ENCODE measurements around the gene VPS52. TPM values are rescaled to one million over a fixed set of nuclear protein-coding genes. Genes with fewer than 3 reads are reported as not detected.

The VPS52 gene
- total and polyA plus RNA-seq, 9 of the 15 experiments (the other 6 are each of a cell fraction or from before 2014, with no cell fraction given): 24.4 to 103 (median 40.2) TPM

DNA sequence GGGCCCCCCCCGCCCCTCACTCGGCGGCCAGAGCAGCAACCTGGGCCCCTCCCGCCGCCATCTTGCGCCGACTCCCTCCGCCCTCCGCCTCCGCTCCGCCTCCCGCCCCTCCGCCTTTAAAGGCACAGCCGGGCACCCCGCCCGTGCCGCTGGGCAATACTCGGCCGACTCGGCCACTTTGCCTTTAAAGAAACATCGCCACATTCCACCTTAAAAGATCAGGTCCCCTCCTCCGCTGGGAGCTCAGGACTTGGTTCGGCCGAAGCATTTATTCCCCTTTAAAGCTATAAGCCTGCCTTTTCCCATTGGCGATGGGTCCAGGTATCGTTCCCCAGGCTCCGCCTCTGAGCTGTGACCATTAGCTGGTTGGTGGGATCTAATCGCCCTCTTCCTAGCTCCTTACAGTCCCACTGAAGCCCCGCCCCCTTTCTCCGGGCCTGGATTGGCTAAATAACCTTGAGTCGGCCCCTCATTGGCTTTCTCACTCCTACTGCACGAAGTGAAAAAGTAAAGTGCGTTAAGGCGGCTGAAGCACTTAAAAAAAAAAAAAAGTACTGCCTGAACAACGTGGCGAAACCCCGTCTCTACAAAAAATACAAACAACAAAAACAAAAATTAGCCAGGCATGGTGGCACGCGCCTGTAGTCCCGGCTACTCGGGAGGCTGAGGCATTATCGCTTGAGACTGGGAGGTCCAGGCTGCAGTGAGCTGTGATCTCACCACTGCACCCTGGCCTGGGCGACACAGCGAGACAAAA is 46.2 kb upstream of the VPS52 start, which contains the start of gene ZBTB22 (continued):
- TF ChIP-seq, protein P1, sequence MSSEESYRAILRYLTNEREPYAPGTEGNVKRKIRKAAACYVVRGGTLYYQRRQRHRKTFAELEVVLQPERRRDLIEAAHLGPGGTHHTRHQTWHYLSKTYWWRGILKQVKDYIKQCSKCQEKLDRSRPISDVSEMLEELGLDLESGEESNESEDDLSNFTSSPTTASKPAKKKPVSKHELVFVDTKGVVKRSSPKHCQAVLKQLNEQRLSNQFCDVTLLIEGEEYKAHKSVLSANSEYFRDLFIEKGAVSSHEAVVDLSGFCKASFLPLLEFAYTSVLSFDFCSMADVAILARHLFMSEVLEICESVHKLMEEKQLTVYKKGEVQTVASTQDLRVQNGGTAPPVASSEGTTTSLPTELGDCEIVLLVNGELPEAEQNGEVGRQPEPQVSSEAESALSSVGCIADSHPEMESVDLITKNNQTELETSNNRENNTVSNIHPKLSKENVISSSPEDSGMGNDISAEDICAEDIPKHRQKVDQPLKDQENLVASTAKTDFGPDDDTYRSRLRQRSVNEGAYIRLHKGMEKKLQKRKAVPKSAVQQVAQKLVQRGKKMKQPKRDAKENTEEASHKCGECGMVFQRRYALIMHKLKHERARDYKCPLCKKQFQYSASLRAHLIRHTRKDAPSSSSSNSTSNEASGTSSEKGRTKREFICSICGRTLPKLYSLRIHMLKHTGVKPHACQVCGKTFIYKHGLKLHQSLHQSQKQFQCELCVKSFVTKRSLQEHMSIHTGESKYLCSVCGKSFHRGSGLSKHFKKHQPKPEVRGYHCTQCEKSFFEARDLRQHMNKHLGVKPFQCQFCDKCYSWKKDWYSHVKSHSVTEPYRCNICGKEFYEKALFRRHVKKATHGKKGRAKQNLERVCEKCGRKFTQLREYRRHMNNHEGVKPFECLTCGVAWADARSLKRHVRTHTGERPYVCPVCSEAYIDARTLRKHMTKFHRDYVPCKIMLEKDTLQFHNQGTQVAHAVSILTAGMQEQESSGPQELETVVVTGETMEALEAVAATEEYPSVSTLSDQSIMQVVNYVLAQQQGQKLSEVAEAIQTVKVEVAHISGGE (CRISPR knock-in tag; IDR thresholded peaks at IDR 0.05): 0 out of 6 replicates have a peak, but pooled peaks of 1 of the 3 experiments have one; percentile 35
- TF ChIP-seq ADNP (tag; IDR thresholded peaks at IDR 0.05) (no peak), ATF1 (CRISPR knock-in tag; IDR thresholded peaks at IDR 0.05) (no peak), ATF1 (tag; IDR thresholded peaks at IDR 0.05) (peak; percentile 67), CXXC5 (CRISPR knock-in tag; IDR thresholded peaks at IDR 0.05) (peak; percentile 54), ARNT (IDR thresholded peaks at IDR 0.05) (peak; percentile 63 to 91; a peak in 2 of 4 replicates), PHF8 (IDR thresholded peaks at IDR 0.05; ENCODE audit: borderline replicate concordance, low read length) (peak; percentile 48; the same call in 1 of the 2 replicates), SP1 (CRISPR knock-in tag; IDR thresholded peaks at IDR 0.05) (peak; percentile 84), RHOXF2B (CRISPR knock-in tag; conservative IDR thresholded peaks at IDR 0.05) (no peak), CTBP1 (IDR thresholded peaks at IDR 0.05; ENCODE audit: borderline replicate concordance) (peak; percentile 66; the same call in 1 of the 2 replicates), ESRRA (IDR thresholded peaks at IDR 0.05; ENCODE audit: borderline replicate concordance, low read depth) (peak; percentile 25; the same call in 1 of the 2 replicates), HNRNPK (IDR thresholded peaks at IDR 0.05; ENCODE audit: low read depth, low read length, poor library complexity, severe bottlenecking) (no peak), ARID1B (IDR thresholded peaks at IDR 0.05) (peak; percentile 60), POLR2AphosphoS2 (IDR thresholded peaks at IDR 0.05; ENCODE audit: low read length) (peak; percentile 95), SMARCA4 (IDR thresholded peaks at IDR 0.05) (peak; percentile 76), HCFC1 (IDR thresholded peaks at IDR 0.05; ENCODE audit: low read depth, low read length) (peak; percentile 57)
- TF ChIP-seq, protein P2, sequence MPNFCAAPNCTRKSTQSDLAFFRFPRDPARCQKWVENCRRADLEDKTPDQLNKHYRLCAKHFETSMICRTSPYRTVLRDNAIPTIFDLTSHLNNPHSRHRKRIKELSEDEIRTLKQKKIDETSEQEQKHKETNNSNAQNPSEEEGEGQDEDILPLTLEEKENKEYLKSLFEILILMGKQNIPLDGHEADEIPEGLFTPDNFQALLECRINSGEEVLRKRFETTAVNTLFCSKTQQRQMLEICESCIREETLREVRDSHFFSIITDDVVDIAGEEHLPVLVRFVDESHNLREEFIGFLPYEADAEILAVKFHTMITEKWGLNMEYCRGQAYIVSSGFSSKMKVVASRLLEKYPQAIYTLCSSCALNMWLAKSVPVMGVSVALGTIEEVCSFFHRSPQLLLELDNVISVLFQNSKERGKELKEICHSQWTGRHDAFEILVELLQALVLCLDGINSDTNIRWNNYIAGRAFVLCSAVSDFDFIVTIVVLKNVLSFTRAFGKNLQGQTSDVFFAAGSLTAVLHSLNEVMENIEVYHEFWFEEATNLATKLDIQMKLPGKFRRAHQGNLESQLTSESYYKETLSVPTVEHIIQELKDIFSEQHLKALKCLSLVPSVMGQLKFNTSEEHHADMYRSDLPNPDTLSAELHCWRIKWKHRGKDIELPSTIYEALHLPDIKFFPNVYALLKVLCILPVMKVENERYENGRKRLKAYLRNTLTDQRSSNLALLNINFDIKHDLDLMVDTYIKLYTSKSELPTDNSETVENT (CRISPR knock-in tag; IDR thresholded peaks at IDR 0.05): no peak
- TF ChIP-seq, protein P3, sequence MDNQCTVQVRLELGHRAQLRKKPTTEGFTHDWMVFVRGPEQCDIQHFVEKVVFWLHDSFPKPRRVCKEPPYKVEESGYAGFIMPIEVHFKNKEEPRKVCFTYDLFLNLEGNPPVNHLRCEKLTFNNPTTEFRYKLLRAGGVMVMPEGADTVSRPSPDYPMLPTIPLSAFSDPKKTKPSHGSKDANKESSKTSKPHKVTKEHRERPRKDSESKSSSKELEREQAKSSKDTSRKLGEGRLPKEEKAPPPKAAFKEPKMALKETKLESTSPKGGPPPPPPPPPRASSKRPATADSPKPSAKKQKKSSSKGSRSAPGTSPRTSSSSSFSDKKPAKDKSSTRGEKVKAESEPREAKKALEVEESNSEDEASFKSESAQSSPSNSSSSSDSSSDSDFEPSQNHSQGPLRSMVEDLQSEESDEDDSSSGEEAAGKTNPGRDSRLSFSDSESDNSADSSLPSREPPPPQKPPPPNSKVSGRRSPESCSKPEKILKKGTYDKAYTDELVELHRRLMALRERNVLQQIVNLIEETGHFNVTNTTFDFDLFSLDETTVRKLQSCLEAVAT (IDR thresholded peaks at IDR 0.05): peak; percentile 59 to 89; a peak in 3 of 4 replicates
- TF ChIP-seq, protein P4, sequence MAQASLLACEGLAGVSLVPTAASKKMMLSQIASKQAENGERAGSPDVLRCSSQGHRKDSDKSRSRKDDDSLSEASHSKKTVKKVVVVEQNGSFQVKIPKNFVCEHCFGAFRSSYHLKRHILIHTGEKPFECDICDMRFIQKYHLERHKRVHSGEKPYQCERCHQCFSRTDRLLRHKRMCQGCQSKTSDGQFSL (CRISPR knock-in tag; IDR thresholded peaks at IDR 0.05): no peak
- TF ChIP-seq, protein P4 (tag; IDR thresholded peaks at IDR 0.05): no peak; a peak in 1 of 4 replicates
